Trophoblast cell (in vitro differentiated cells and primary cell): Measurements from ENCODE around the gene MIB1.

Source experiments
- DNase-seq, 2 donors: peaks; one replicate each; pipeline ENCODE4 v3.0.0-alpha.2; 2016
- H2AFZ ChIP-seq: 2 replicates; pipeline ENCODE4 v1.6.1; 2013; ENCODE audit warnings: low read length, moderate library complexity, mild to moderate bottlenecking; ENCODE audit not compliant: insufficient read depth, poor library complexity
- H2AK5ac ChIP-seq: 2 replicates; pipeline ENCODE4 v1.6.1; 2013; ENCODE audit warnings: mild to moderate bottlenecking, low read length
- H2BK120ac ChIP-seq: 2 replicates; pipeline ENCODE4 v1.6.1; 2013; ENCODE audit warnings: low read length, mild to moderate bottlenecking, moderate library complexity; ENCODE audit not compliant: insufficient read depth, poor library complexity
- H2BK12ac ChIP-seq: 2 replicates; pipeline ENCODE4 v1.6.1; 2013; ENCODE audit warnings: mild to moderate bottlenecking, low read length, moderate library complexity
- H2BK5ac ChIP-seq: 2 replicates; pipeline ENCODE4 v1.6.1; 2013; ENCODE audit warnings: low read length, low read depth, moderate library complexity, mild to moderate bottlenecking; ENCODE audit not compliant: poor library complexity
- H3K14ac ChIP-seq: 2 replicates; pipeline ENCODE4 v1.6.1; 2013; ENCODE audit warnings: mild to moderate bottlenecking, low read length
- H3K18ac ChIP-seq: 2 replicates; pipeline ENCODE4 v1.6.1; 2013; ENCODE audit warnings: mild to moderate bottlenecking, low read length
- H3K23ac ChIP-seq: 2 replicates; pipeline ENCODE4 v1.6.1; 2013; ENCODE audit warnings: low read length
- H3K27ac ChIP-seq: 2 replicates; pipeline ENCODE4 v1.5.1; 2013; ENCODE audit warnings: low read depth, mild to moderate bottlenecking, inconsistent platforms, low read length, moderate library complexity
- H3K27me3 ChIP-seq: 2 replicates; pipeline ENCODE4 v1.6.1; 2013; ENCODE audit warnings: inconsistent platforms, mild to moderate bottlenecking, low read length, moderate library complexity; ENCODE audit not compliant: insufficient read depth
- H3K36me3 ChIP-seq, 2 experiments: 1 replicate in 1 of 2; 2 replicates in 1 of 2; pipeline ENCODE4 v1.6.1; 2013; ENCODE audit warnings: low read length in 2 of 2, mild to moderate bottlenecking in 2 of 2, moderate library complexity in 1 of 2; ENCODE audit not compliant: insufficient read depth in 2 of 2, control insufficient read depth in 1 of 2
- H3K4ac ChIP-seq: 2 replicates; pipeline ENCODE4 v1.6.1; 2013; ENCODE audit warnings: low read depth, mild to moderate bottlenecking, low read length, moderate library complexity
- H3K4me1 ChIP-seq, 2 experiments: 1 replicate in 1 of 2; 2 replicates in 1 of 2; pipeline ENCODE4 v1.6.1; 2013; ENCODE audit warnings: low read length in 2 of 2, mild to moderate bottlenecking in 2 of 2, moderate library complexity in 1 of 2; ENCODE audit not compliant: insufficient read depth in 2 of 2, control insufficient read depth in 1 of 2
- H3K4me2 ChIP-seq: 2 replicates; pipeline ENCODE4 v1.6.1; 2013; ENCODE audit warnings: inconsistent platforms, mild to moderate bottlenecking, low read length, moderate library complexity
- H3K4me3 ChIP-seq: 2 replicates; pipeline ENCODE4 v1.5.1; 2013; ENCODE audit warnings: mild to moderate bottlenecking, low read depth, low read length, inconsistent platforms
- H3K79me1 ChIP-seq: one replicate; pipeline ENCODE4 v1.6.1; 2013; ENCODE audit warnings: low read length
- H3K79me2 ChIP-seq: 2 replicates; pipeline ENCODE4 v1.6.1; 2013; ENCODE audit warnings: low read length, mild to moderate bottlenecking; ENCODE audit not compliant: control insufficient read depth, insufficient read depth, poor library complexity
- H3K9ac ChIP-seq: 2 replicates; pipeline ENCODE4 v1.6.1; 2013; ENCODE audit warnings: mild to moderate bottlenecking, low read length
- H3K9me3 ChIP-seq: 2 replicates; pipeline ENCODE4 v1.6.1; 2013; ENCODE audit warnings: low read depth, mild to moderate bottlenecking, control low read depth, inconsistent platforms, low read length; ENCODE audit not compliant: insufficient read depth
- H4K12ac ChIP-seq: 2 replicates; pipeline ENCODE4 v1.6.1; 2013; ENCODE audit warnings: low read depth, mild to moderate bottlenecking, low read length, moderate library complexity
- H4K8ac ChIP-seq: 2 replicates; pipeline ENCODE4 v1.6.1; 2013; ENCODE audit warnings: low read depth, mild to moderate bottlenecking, low read length, moderate library complexity
- H4K91ac ChIP-seq: one replicate; pipeline ENCODE4 v1.6.1; 2013; ENCODE audit warnings: low read depth, mild to moderate bottlenecking, low read length, moderate library complexity
- WGBS: extraction: QIAGEN DNeasy Blood & Tissue Kit; methylation state at CpG from one replicate; pipeline ENCODE4 v1.1.7; 2013; ENCODE audit warnings: missing lambda C conversion rate; ENCODE audit not compliant: insufficient read length, insufficient coverage; ENCODE audit errors: extremely low coverage; 5-methylcytosine and 5-hydroxymethylcytosine counted together

The MIB1 gene

GRCh38 chr18:21851327-21851961 is 110.9 kb downstream of the MIB1 start:
- Histone ChIP-seq H2BK120ac (no peak overlapping the region), H3K36me3 (peaks cover 4 to 5% of the 10 kb centered on the region in 2 experiments), H2BK12ac (no peak overlapping the region), H3K23ac (no peak overlapping the region), H3K79me2 (no peaks in the 10 kb centered on the region), H3K9me3 (no peaks in the 10 kb centered on the region), H3K4me2 (no peak overlapping the region), H3K27ac (no peak overlapping the region), H4K12ac (no peak overlapping the region), H2AK5ac (no peak overlapping the region), H3K4me1 (no peaks in the 10 kb centered on the region), H3K4ac (no peak overlapping the region), H3K4me3 (no peak overlapping the region), H4K91ac (no peak overlapping the region), H3K9ac (no peak overlapping the region), H2BK5ac (no peak overlapping the region), H3K27me3 (no peaks in the 10 kb centered on the region), H3K79me1 (no peaks in the 10 kb centered on the region), H4K8ac (no peak overlapping the region), H2AFZ (no peak overlapping the region), H3K14ac (no peak overlapping the region), H3K18ac (no peak overlapping the region)
- no CpG with 5 or more reads among the region's 5 CpGs for WGBS
- DNase-seq = peak in 1 of 2 donors; percentile 21

DNA sequence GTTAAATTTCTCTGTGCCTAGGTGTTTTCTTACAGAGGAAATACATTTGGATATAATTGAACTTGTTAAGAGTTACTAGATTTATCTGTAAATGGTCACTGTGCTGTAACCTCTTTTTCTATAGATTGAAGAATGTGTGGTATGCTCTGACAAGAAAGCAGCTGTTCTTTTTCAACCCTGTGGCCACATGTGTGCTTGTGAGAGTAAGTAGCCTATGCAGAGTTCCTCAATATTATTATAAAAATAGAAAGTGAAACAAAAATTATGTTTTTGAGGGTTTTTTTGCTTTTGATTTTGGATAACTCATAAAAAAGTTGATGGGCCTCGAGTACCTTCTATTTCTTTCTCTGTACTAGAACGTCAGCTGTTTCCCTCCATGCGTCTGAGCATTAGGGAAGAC is 112.4 kb downstream of the MIB1 start:
- H3K4me2 ChIP-seq = no peak overlapping the region
- no peak overlapping the region for H2BK120ac ChIP-seq
- H3K14ac ChIP-seq = no peak overlapping the region
- H3K36me3 ChIP-seq = peaks cover 0 to 2% of the 10 kb centered on the region in 2 experiments
- H3K27me3 ChIP-seq = no peaks in the 10 kb centered on the region
- no peaks in the 10 kb centered on the region for H3K9me3 ChIP-seq
- no peak overlapping the region for H3K9ac ChIP-seq
- H3K79me1 ChIP-seq = no peaks in the 10 kb centered on the region
- no peak overlapping the region for H2BK5ac ChIP-seq
- no peak overlapping the region for H4K91ac ChIP-seq
- DNase-seq = peak in 1 of 2 donors; percentile 5
- H3K18ac ChIP-seq = no peak overlapping the region
- H4K12ac ChIP-seq = no peak overlapping the region
- H3K23ac ChIP-seq = no peak overlapping the region
- no peak overlapping the region for H4K8ac ChIP-seq
- no peak overlapping the region for H3K27ac ChIP-seq
- H3K4me1 ChIP-seq = no peaks in the 10 kb centered on the region
- no peak overlapping the region for H3K4ac ChIP-seq
- H2BK12ac ChIP-seq = no peak overlapping the region
- no peak overlapping the region for H2AK5ac ChIP-seq
- no peaks in the 10 kb centered on the region for H3K79me2 ChIP-seq
- H3K4me3 ChIP-seq = no peak overlapping the region
- no CpG with 5 or more reads among the region's 3 CpGs for WGBS
- no peak overlapping the region for H2AFZ ChIP-seq

- Histone ChIP-seq H3K79me1 (no peaks in the 10 kb centered on the region), H3K18ac (no peak overlapping the region), H2BK12ac (no peak overlapping the region), H3K36me3 (peaks cover 0 to under 1% of the 10 kb centered on the region in 2 experiments), H3K27me3 (no peaks in the 10 kb centered on the region), H4K91ac (no peak overlapping the region), H3K4me3 (no peak overlapping the region), H3K79me2 (no peaks in the 10 kb centered on the region), H4K8ac (no peak overlapping the region), H2AK5ac (no peak overlapping the region), H3K14ac (no peak overlapping the region), H2BK5ac (no peak overlapping the region), H3K9me3 (no peaks in the 10 kb centered on the region), H3K4me2 (no peak overlapping the region), H3K9ac (no peak overlapping the region), H2AFZ (no peak overlapping the region), H2BK120ac (no peak overlapping the region), H4K12ac (no peak overlapping the region), H3K4me1 (no peaks in the 10 kb centered on the region), H3K27ac (no peak overlapping the region), H3K23ac (no peak overlapping the region), H3K4ac (no peak overlapping the region)
- DNase-seq = no peak
- no CpG with 5 or more reads among the region's 6 CpGs for WGBS
Observed at GRCh38 chr18:21853775-21854552, 113.4 kb downstream of the MIB1 start.

- no peak overlapping the region for H3K4me2 ChIP-seq
- no peak overlapping the region for H2BK5ac ChIP-seq
- no peak overlapping the region for H3K23ac ChIP-seq
- no peak overlapping the region for H3K27ac ChIP-seq
- H4K91ac ChIP-seq = no peak overlapping the region
- H3K4me1 ChIP-seq = no peaks in the 10 kb centered on the region
- H4K12ac ChIP-seq = no peak overlapping the region
- H3K36me3 ChIP-seq = peaks cover 2 to 7% of the 10 kb centered on the region in 2 experiments
- DNase-seq = no peak
- H3K79me1 ChIP-seq = no peaks in the 10 kb centered on the region
- no peak overlapping the region for H4K8ac ChIP-seq
- no peak overlapping the region for H3K18ac ChIP-seq
- no peaks in the 10 kb centered on the region for H3K9me3 ChIP-seq
- H3K79me2 ChIP-seq = no peaks in the 10 kb centered on the region
- no peak overlapping the region for H2AK5ac ChIP-seq
- no peaks in the 10 kb centered on the region for H3K27me3 ChIP-seq
- H2BK120ac ChIP-seq = no peak overlapping the region
- H2AFZ ChIP-seq = no peak overlapping the region
- no peak overlapping the region for H3K4ac ChIP-seq
- no CpG with 5 or more reads among the region's 3 CpGs for WGBS
- H2BK12ac ChIP-seq = no peak overlapping the region
- H3K14ac ChIP-seq = no peak overlapping the region
- no peak overlapping the region for H3K4me3 ChIP-seq
- H3K9ac ChIP-seq = no peak overlapping the region
Observed at GRCh38 chr18:21855432-21855831, 114.8 kb downstream of the MIB1 start.
